Left forelimb (tissue), 1 donor: ENCODE data around the gene TENM3.

Experiments
- DNase-seq: peaks from one replicate; pipeline ENCODE4 v3.0.0-alpha.2; 2018; ENCODE audit warnings: low spot score

Gene TENM3

DNA sequence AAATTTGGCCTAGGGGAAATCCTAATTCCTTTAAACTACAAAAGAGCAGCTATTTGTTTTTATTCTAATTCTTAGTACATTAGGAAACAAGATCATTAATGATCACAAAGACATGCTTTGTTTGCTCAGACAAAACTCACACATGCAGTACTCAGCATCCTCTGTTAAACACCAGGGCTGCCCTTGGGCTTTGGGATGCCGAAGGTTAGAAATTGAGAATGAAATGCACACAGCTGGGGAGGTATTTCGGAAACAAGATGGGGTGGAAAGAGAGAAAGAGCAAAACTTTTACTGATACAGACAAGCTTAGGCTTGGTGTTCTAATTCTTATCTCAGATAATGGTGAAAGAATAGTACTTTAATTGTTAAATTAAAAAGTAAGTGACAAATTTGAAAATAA is 451.3 kb downstream of the TENM3 start:
- DNase-seq = no peak

DNA sequence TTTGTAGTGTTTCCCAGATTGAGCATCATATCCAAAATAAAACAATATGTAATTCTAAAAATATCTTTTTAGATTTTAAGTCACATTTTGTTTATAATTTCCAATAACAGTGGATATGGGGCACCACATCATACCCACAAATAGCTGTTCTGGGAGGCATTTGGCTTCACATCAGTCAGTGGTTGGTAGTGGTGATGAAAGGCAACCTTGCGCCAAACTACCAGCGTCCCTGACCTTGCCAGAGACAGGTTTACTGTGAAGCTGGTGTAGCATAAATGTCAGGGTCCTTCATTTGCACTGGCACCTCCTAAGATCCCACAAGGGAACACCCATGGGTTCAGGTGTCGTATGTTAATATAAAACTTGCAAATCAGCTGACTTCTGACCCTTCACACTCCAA is 451.8 kb downstream of the TENM3 start:
- no peak for DNase-seq

DNA sequence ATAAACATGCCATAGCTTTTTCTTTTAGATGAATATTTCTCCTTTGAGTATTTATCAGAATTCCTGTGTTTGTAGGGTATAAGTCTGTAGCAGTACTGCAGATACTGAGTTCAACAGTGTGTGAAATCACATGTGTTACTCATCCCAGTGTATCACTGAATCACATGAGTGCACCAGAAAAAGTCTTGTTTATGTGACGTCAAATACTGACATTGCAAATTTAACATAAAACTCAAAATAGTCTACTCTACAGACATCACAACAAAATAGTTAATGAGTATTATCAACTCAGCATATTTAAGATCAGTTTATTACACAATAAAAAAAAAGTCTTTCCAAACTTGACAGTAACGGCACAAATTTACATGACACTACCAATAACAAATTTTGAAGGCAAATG is 452.6 kb downstream of the TENM3 start:
- DNase-seq = no peak

DNA sequence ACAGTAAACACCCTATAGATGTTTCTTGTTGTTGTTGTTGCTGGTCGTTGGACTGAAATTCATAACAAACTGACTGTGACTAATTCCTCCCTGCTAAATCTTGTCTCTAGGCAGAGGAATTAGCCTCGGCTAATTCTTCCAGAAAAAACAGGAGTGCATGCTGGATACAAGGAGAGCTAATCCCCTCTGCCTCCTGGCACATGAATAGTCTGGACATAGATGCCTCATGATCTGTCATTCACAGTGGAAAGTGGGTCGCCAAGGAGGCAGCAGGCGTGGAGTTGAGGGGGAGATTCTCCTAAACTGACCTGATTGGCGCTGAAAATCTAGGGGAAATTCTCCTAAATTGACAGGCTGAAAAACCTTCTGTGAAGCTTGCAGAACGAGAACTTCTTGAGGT is 453.9 kb downstream of the TENM3 start:
- no peak for DNase-seq

DNA sequence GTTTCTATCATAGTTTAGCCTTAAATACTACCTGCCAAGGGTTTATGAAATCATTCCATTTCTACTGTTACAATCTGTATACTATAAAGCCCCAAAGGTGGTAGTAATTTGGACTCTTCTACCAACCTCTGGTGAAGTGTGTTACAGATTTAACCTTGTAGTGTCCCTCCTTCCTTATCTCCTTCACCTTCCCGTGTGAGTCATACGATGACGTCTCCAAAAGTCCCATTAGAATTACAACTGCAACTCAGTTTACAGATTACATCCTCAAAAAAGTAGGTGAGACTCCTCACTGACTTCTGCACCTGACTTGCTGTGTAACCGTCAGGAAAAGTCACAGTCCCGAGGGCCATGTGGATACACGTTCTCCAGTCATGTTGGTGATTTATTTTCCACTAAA is 455.0 kb downstream of the TENM3 start:
- DNase-seq = no peak

DNA sequence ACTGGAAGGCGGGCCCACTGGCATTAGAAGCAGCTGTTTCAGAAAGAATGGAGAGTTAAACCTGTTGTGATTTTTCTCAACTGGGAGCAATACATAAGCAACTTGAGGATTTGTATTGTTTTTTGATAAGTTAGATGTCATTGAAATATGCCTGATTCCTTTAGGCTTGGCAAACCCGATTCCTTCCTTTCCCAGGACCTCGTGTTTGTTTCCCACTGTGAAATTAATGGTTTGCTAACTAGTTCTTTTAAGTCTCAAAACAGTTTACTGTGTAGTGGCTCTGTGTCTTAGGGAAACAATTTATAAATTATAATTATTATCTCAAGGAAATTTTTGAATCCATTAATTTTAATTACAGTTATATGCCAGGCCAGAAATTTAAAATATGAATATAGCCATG is 456.0 kb downstream of the TENM3 start:
- DNase-seq = no peak

DNA sequence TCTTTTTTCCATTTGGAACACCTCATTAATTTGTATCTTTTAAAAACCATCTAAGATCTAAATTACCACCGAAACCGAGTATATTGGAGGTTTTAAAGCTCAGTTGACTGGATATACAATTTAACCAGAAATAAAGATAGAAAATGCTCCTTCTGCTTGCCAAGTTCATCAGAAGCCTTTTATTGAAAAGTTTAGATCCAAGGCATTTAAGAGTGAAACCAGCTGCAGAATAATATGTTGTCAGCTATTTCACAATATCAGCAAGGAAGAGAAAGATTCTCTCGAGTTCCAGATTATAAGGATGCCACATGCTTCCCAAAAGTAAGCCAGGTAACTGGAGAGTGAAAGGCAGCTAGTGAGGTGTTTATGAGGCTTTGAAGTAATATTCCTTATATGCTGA is 456.6 kb downstream of the TENM3 start:
- DNase-seq = no peak

DNA sequence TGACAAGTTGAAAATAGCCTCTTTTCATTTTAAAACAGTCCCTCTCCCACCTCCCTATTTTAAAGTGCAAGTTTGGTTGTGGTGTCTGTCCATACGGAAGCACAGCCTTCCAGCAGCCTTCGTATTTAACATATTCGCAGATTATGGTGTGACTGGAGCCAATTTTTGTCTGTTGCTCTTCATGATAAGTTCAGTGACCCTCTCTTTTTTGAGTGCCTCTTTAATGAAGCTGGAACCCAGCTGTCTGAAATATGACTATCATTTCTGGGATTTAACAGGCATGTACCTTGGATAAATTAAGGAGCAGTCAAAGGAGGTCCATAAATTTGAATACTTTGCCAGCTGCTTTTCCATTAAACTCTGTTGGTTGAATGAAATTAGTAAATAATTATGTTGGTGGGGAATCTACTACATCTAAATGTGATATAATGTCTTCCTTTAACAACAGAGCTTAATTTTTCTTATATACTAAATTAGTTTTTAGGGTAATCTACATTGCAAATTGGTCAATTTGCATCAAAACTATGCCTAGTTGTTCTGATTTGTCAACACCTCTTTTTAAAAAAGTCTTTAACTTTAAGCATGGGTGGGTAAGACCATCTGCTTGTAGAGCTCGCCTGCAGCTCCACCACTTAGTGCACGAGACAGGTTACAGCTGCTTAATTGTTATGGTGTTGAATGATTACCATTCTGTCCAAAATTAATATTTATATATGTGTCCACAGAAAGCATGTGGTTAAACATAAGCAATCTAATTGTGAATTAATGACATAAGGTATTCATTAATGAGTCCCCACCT is 457.4 kb downstream of the TENM3 start:
- no peak for DNase-seq

DNA sequence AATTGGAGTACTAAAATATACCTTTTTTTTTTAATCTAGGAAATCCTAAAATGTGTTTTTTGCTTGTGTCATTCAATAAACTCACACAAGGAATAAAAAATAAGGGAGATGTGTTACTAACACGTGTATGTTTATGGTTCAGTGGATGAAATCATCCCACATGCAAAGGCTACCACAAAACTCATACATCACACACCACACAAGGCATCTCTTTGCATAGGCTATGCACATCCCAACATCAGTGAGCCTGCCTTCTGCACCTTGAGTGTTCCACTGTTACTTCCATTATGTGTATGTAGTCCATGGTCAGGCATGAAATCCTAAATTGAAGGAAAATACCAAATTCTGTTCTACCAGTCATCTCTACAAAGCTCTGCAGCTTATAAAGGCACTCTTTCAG is 460.9 kb downstream of the TENM3 start:
- no peak for DNase-seq

DNA sequence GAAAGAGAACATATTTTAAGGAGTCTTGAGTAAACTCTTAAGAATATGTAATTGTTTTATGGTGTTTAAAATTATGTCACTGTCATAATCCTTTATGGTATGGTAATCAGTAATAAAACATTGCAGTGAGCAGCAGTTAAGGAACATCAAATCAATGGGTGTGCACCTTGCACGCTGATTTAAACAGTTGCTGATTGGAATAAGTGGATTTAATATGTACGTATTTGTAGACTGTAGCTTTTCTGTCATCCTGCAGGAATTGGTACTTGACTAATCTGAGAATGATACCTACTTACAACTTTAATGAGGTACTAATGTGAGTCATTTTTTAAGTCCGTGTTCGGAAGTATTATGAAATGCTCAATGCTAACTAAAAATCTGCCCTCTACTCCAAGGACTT is 461.7 kb downstream of the TENM3 start:
- DNase-seq = no peak

DNA sequence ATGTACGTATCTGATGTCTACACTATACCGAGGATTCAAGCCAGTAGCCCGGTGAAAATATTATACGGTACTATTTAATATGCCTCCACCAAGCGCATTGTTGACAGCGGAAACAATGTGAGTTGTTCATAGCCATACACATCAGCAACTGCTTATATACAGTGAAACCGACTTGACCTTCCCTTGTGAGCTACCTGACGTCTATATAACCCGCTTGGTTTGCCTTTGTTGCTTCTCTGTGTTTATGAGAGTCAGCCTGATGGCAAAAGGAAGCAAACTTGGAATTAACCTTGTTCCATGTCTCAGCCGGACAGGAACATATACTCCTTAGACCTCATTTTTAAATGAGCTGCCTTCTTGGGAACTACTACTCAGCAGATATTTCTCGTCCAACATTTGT is 462.2 kb downstream of the TENM3 start:
- DNase-seq = no peak

DNA sequence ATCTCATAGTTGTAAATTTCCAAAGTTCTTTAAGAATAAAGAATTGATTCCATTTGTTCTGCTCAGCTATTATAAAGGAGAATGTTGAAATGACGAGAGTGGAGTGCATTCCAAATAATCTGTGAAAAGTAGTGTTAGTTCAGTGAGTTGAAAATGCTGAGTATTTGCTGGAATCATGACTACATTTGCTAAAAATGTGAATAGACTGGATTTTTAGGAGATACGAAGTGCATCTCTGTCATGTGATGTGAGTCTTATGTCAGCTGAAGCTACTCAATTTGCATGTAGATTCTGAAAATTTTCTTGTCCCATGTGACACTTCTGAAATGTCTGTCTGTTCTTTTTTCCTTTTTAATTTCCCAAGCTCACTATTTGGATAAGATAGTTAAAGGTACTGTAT is 468.0 kb downstream of the TENM3 start:
- DNase-seq = no peak

DNA sequence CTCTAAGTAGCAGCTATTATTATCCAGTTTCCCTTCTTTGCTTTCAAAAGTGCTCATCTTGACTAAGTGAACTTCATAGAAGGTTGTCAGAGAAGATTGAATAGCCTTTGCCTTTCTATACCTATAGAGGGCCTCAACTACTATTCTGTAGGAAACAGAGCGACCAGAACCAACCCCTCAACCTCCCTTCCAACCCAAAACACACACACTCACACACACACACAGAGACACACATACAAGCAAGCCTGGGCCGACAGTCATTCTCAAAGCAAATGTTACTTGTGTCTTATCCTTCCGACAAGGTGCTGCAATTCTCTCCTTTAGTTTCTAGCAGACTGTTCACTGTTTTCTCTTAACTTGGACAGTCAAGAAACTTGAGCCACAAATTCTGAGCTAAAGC is 472.3 kb downstream of the TENM3 start:
- no peak for DNase-seq

DNA sequence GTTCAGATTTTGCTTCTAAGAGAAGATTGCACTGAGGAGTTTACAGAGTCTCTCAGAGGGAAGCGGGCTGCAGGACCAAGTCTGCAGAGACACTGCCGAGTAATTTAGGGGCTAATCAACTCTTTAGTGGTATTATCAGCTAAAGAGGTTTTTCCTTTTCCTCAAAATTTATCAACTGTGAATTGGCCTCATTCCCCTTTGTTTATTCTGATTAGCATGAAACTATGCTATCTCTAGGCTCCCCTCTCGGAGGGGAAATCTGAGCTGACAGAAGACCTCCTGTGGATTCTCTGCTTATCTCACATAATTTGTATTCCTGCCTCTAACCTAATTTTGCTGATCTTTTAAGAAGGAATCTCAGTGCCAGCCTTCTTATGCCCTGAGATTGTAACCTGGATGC is 473.0 kb downstream of the TENM3 start:
- no peak for DNase-seq

DNA sequence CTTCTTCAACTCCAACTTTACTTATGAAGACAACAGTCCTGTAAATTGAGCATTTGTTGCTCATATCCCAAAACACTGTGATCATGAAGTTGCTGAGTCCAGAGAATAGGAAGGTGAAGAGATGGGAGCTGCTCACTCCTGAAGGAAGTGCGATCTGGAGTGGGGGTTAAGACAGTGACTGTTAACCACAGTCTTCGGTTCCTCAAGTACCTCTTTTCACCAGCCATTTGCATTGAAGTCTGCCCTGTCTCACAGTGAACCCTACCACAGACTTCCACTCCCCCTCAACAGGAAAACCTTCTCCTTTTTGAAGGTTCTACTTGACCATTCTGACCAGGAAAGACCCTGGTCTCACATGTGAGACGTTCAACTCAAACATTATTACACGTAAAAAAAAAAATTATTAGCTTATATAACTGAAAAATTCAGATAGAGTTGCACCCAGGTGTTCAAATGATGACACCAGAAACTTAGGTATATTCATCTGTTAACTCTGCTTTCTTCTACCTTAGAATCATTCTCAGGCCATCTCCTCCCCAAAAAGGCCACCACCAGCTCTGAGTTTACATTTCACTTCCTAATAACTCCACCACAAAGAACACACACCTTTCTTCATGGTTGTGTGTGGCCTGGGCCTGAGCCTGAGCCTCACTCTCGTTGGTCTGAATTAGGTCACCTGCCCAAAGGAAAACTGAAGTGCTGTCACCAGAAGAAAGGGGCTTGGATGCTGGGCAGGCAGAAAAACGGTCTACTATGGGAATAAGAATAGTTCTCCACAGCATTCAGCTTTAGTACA is 474.8 kb downstream of the TENM3 start:
- no peak for DNase-seq

DNA sequence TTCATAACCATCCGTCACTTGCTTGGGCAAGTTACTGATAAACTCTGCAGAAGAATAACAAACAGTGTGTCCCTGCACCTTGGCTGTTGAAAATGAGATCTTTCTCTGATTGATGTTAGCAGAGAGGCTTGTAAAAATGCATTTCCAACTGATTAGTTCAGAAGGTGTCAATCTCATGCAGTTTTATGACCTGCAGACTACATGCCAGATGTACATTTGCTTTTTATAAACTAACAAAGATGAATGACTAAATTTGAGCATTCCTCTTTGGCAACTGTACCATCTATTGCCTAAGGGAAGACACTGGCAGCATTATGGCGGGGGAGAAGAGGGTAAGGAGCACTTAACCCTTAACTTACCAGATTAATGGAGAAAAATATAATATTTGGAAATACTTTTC is 481.2 kb downstream of the TENM3 start:
- DNase-seq = no peak

DNA sequence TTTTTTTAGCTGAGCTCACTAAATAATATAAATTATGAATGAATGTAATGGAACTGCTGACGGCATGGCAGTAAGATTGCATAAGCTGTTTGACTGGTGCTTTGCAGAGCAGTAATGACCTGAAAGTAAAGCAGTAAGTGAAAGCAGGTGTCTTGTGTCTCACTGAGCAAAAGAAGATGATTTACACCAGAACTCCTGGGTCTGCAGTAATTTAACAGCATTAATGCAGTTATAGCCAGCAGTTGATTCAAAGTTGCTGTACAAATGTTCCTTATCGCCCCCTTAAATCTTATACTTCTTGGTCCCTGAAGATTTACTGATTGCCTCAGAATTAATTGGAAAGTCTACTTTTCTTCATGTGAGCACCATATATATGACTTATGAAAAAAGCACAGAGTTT is 486.3 kb downstream of the TENM3 start:
- DNase-seq = no peak

DNA sequence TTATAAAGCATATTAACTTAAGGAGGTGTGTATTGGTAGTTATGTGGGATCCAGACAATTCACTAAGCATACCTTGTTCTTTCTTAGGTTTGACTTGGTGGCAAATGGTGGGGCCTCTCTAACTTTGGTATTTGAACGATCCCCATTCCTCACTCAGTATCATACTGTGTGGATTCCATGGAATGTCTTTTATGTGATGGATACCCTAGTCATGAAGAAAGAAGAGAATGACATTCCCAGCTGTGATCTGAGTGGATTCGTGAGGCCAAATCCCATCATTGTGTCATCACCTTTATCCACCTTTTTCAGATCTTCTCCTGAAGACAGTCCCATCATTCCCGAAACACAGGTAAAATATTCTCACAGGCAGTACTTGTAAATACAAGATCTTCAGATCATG is 487.6 kb downstream of the TENM3 start:
- no peak for DNase-seq

DNA sequence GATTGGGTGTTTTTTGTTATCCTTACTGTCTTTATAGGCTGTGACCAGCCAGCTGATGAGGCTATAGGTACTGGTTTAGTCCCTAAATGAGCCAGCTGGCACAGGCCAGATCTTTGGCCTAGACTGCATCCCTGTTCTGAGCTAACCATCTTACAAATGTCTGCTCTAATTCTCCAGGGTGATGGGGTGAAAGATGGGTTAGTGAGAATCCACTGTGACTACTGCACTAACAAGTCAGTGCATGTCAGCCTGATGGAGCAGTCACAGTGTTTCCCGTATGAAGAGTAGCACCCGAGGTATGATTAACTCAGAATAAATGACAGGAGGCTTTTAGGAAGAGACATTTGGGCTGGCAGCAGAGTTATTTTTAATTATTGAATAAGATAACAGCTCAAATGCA is 493.0 kb downstream of the TENM3 start:
- DNase-seq = no peak

DNA sequence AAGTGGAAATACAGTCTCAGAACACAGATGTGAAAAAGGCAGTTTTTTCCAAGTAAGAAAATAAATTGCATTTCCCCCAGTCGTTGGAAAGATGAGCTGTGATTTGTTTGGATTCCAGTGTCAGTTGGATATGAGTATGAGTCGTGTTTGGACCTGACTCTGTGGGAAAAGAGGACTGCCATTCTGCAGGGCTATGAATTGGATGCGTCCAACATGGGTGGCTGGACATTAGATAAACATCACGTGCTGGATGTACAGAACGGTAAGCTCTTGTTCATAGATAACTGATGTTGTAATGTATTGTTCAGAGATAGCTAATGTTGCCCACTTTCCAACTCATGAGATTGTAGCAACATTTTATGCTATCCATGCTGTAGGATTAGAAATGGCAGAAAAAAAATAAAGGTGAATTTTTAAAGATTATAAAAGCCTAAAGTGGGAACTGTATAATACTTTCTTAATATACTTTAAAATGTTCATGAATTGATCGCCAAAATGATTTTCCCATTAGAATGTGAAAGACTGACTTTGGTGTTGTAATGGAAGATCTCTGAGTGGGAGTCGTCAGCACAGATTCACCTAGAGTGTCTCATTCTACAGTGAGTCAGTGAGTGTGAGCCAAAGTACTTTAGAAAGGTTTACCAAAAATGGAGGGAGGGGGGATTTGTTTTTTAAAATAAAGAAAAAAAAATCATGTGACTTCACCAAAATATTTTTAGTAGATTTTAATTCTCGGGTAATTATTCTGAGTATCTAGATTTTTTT is 495.3 kb downstream of the TENM3 start:
- DNase-seq = no peak

DNA sequence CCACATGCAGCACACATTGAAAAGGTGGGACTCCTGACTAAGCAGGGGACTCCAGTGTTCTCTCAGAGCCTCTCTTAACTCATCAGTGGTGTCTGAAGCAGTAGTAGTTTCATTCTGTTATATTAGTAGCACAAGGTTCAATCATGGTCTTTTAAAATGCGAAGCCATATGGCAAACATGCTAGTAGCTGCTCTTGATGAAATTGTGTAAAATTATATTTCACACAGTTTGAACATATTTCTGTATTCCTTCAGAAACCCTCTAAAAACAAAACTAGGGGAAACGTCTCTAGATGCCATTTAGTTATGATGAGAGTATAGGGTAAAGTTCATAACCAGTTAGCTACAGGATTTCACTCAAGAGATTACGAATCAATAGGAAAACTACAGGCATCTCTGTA is 497.1 kb downstream of the TENM3 start:
- no peak for DNase-seq

DNA sequence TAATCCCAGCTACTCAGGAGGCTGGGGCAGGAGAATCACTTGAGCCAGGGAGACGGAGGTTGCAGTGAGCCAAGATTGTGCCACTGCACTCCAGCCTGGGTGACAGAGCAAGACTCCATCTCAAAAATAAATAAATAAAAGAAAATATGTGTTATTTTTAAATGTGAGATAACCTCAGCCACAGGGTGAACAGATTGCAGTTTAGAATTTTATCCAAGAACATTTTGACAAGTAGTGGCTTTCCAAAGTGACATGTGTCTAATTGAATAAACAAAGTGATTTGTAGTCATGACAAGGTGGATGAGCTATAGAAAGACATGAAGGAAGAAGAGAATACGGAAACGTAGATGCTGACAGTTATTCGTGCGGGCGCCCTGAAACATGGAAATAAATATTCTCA is 497.9 kb downstream of the TENM3 start:
- DNase-seq = no peak

DNA sequence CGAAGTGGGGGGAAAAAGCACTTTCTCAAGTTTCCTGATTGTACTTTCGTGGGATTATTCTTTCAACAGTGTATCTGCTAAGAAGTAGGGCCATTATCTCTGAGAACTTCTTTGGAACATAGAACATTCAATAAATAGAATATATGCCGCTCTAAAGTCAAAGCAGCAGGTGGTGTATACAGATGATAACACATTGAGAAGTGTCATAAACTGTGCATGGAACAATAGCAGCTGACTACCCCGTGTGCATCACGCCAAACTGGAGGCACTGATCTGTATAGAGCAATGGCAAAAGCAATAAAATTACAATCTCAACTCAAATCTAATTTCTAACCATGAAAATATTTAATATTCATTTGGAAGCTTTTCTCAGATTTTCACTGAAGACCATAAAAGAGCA is 498.7 kb downstream of the TENM3 start:
- no peak for DNase-seq
